ENCODE results near the gene CFAP53.

GRCh38 chr18:50195689-50196088 is 70.6 kb downstream of the CFAP53 start:
- TF ChIP-seq ZNF274 (IDR thresholded peaks at IDR 0.05; ENCODE audit: low read depth, low read length), result no peak
- TF ChIP-seq YY1 (IDR thresholded peaks at IDR 0.05; ENCODE audit: insufficient read depth, insufficient read length), result no peak

Data from NT2/D1 (cell line).